ENCODE measurements around the gene MRI1. TPM values are rescaled to one million over a fixed set of nuclear protein-coding genes. Genes with fewer than 3 reads are reported as not detected.
A peak's percentile ranks its signal among the peaks of the same experiment; 100 is the strongest.
"Not testable (repeated sequence)": the region's sequence is repeated elsewhere in the genome, so short reads cannot be mapped to it uniquely, and the experiment has no call there.

Gene MRI1
- total RNA-seq, 1 experiment from 2014 or later: 19.5 TPM

GRCh38 chr19:13748169-13748828 is 16.0 kb upstream of the MRI1 start:
- peaks cover 6% of the 10 kb centered on the region; the same call in 1 of the 2 replicates for H3K36me3 ChIP-seq (ENCODE audit: control insufficient read depth, insufficient read depth, low read length)
- DNase-seq (ENCODE audit: low read depth, low spot score) (no peak), ATAC-seq (peak; percentile 7; the same call in 1 of the 2 replicates)
- no peaks in the 10 kb centered on the region for H3K27me3 ChIP-seq (ENCODE audit: control insufficient read depth, insufficient read depth, low read length)
- BruUV-seq (replicated peaks): TSS peak; percentile 96
- peak overlapping the region; percentile 97 for H3K27ac ChIP-seq (ENCODE audit: low read length)
- POLR2A ChIA-PET: interaction anchor here (1.8 kb wide), 1 partner anchor 17 kb away, joined by 6 read pairs; no protein-coding TSS in a partner anchor
- intact Hi-C loops (cut with micrococcal nuclease; ENCODE audit: unreplicated experiment) (no loop called here), in situ Hi-C loops (cut with HindIII; ENCODE audit: low pct_unique_long_range_greater_than_20kb, low sequenced_read_pairs) (no loop called here)
- H3K9me3 ChIP-seq (ENCODE audit: control insufficient read depth, insufficient read depth, low read depth, low read length): no peaks in the 10 kb centered on the region
- TF ChIP-seq SIN3A (IDR thresholded peaks at IDR 0.05; ENCODE audit: borderline replicate concordance, insufficient read depth, low read depth, low read length) (no peak), TCF7L2 (IDR thresholded peaks at IDR 0.05; ENCODE audit: low read depth, low read length) (no peak), POLR2AphosphoS5 (IDR thresholded peaks at IDR 0.05; ENCODE audit: low read depth, low read length) (no peak), REST (IDR thresholded peaks at IDR 0.05; ENCODE audit: insufficient read depth in 1 of 2, low read depth in 2 of 2, low read length in 1 of 2) (no peak), CTCF (IDR thresholded peaks at IDR 0.05) (no peak)
- H3K4me1 ChIP-seq (ENCODE audit: control insufficient read depth, insufficient read depth, low read length): no peaks in the 10 kb centered on the region; the same call in 1 of the 2 replicates
- CTCF ChIA-PET: no interaction called here
- H3K4me3 ChIP-seq (ENCODE audit: low read depth in 2 of 2, low read length in 2 of 2): peak overlapping the region; percentile 90

- ChIA-PET POLR2A (no interaction called here), CTCF (no interaction called here)
- Histone ChIP-seq H3K27ac (ENCODE audit: low read length) (no peak overlapping the region), H3K27me3 (ENCODE audit: control insufficient read depth, insufficient read depth, low read length) (no peaks in the 10 kb centered on the region), H3K36me3 (ENCODE audit: control insufficient read depth, insufficient read depth, low read length) (peaks cover 9% of the 10 kb centered on the region), H3K4me1 (ENCODE audit: control insufficient read depth, insufficient read depth, low read length) (no peaks in the 10 kb centered on the region; the same call in 1 of the 2 replicates), H3K9me3 (ENCODE audit: control insufficient read depth, insufficient read depth, low read depth, low read length) (no peaks in the 10 kb centered on the region), H3K4me3 (ENCODE audit: low read depth in 2 of 2, low read length in 2 of 2) (no peak overlapping the region)
- TF ChIP-seq CTCF (IDR thresholded peaks at IDR 0.05) (no peak), TCF7L2 (IDR thresholded peaks at IDR 0.05; ENCODE audit: low read depth, low read length) (no peak), POLR2AphosphoS5 (IDR thresholded peaks at IDR 0.05; ENCODE audit: low read depth, low read length) (no peak), SIN3A (IDR thresholded peaks at IDR 0.05; ENCODE audit: borderline replicate concordance, insufficient read depth, low read depth, low read length) (no peak), REST (IDR thresholded peaks at IDR 0.05; ENCODE audit: insufficient read depth in 1 of 2, low read depth in 2 of 2, low read length in 1 of 2) (no peak)
- ATAC-seq: no peak
- BruUV-seq (replicated peaks): no TSS peak
- in situ Hi-C loops (cut with HindIII; ENCODE audit: low pct_unique_long_range_greater_than_20kb, low sequenced_read_pairs): no loop called here
- intact Hi-C loops (cut with micrococcal nuclease; ENCODE audit: unreplicated experiment): no loop called here
- DNase-seq (ENCODE audit: low read depth, low spot score): no peak
Observed at GRCh38 chr19:13751436-13751835, 12.9 kb upstream of the MRI1 start.

GRCh38 chr19:13753622-13754021 is 10.7 kb upstream of the MRI1 start:
- BruUV-seq (replicated peaks); H3K9me3 ChIP-seq (ENCODE audit: control insufficient read depth, insufficient read depth, low read depth, low read length); DNase-seq (ENCODE audit: low read depth, low spot score); H3K4me1 ChIP-seq (ENCODE audit: control insufficient read depth, insufficient read depth, low read length); ATAC-seq; in situ Hi-C loops (cut with HindIII; ENCODE audit: low pct_unique_long_range_greater_than_20kb, low sequenced_read_pairs); H3K27me3 ChIP-seq (ENCODE audit: control insufficient read depth, insufficient read depth, low read length); H3K36me3 ChIP-seq (ENCODE audit: control insufficient read depth, insufficient read depth, low read length); intact Hi-C loops (cut with micrococcal nuclease; ENCODE audit: unreplicated experiment); H3K27ac ChIP-seq (ENCODE audit: low read length); H3K4me3 ChIP-seq (ENCODE audit: low read depth in 2 of 2, low read length in 2 of 2); CTCF ChIA-PET; POLR2A ChIA-PET: not testable (repeated sequence)
